ENCODE measurements around the gene ZNF681.
"Not testable (repeated sequence)": the region's sequence is repeated elsewhere in the genome, so short reads cannot be mapped to it uniquely, and the experiment has no call there.

The ZNF681 gene

GRCh38 chr19:23784274-23784673 is 25.6 kb upstream of the ZNF681 start:
- H3K27me3 ChIP-seq (replicated peaks in 2 of 5; ENCODE audit: control insufficient read depth in 4 of 5, insufficient read depth in 5 of 5, low read length in 4 of 5), result no peaks in the 10 kb centered on the region
- H3K4me3 ChIP-seq (ENCODE audit: control insufficient read depth in 1 of 7, extremely low read depth in 1 of 7, insufficient read depth in 4 of 7, low read depth in 2 of 7, low read length in 6 of 7), result no peak overlapping the region
- DNase-seq, result no peak
- WGBS (ENCODE audit: insufficient coverage), result 100% methylated on average over 1 of the region's 2 CpGs
- H3K27ac ChIP-seq (ENCODE audit: insufficient read depth in 1 of 2, low read depth in 1 of 2, low read length in 2 of 2, poor library complexity in 1 of 2, severe bottlenecking in 2 of 2), result no peak overlapping the region
- POLR2A ChIA-PET, result no interaction called here
- H3K4me1 ChIP-seq (ENCODE audit: control extremely low read depth in 1 of 4, control insufficient read depth in 4 of 4, insufficient read depth in 4 of 4, low read length in 3 of 4), result no peaks in the 10 kb centered on the region
- H3K36me3 ChIP-seq (ENCODE audit: control insufficient read depth in 4 of 4, insufficient read depth in 4 of 4, low read length in 3 of 4), result peaks cover 3 to 78% (median 34%) of the 10 kb centered on the region in 4 experiments
- peaks cover 0 to 36% (median 8%) of the 10 kb centered on the region in 5 experiments for H3K9me3 ChIP-seq (ENCODE audit: control extremely low read depth in 1 of 5, control insufficient read depth in 4 of 5, insufficient read depth in 2 of 5, low read depth in 1 of 5, low read length in 4 of 5)
- CTCF ChIA-PET, result no interaction called here

GRCh38 chr19:23783636-23784035 is 24.9 kb upstream of the ZNF681 start:
- Histone ChIP-seq H3K4me1 (ENCODE audit: control extremely low read depth in 1 of 4, control insufficient read depth in 4 of 4, insufficient read depth in 4 of 4, low read length in 3 of 4) (no peaks in the 10 kb centered on the region), H3K27ac (ENCODE audit: insufficient read depth in 1 of 2, low read depth in 1 of 2, low read length in 2 of 2, poor library complexity in 1 of 2, severe bottlenecking in 2 of 2) (no peak overlapping the region), H3K4me3 (ENCODE audit: control insufficient read depth in 1 of 7, extremely low read depth in 1 of 7, insufficient read depth in 4 of 7, low read depth in 2 of 7, low read length in 6 of 7) (no peak overlapping the region), H3K9me3 (ENCODE audit: control extremely low read depth in 1 of 5, control insufficient read depth in 4 of 5, insufficient read depth in 2 of 5, low read depth in 1 of 5, low read length in 4 of 5) (peaks cover 0 to 37% (median 8%) of the 10 kb centered on the region in 5 experiments), H3K27me3 (replicated peaks in 2 of 5; ENCODE audit: control insufficient read depth in 4 of 5, insufficient read depth in 5 of 5, low read length in 4 of 5) (no peaks in the 10 kb centered on the region), H3K36me3 (ENCODE audit: control insufficient read depth in 4 of 4, insufficient read depth in 4 of 4, low read length in 3 of 4) (peaks cover 5 to 78% (median 35%) of the 10 kb centered on the region in 4 experiments)
- DNase-seq, result no peak
- WGBS (ENCODE audit: insufficient coverage), result 0% methylated on average over 1 of the region's 1 CpG
- CTCF ChIA-PET, result no interaction called here
- POLR2A ChIA-PET, result no interaction called here

GRCh38 chr19:23779645-23780044 is 21.0 kb upstream of the ZNF681 start:
- no peaks in the 10 kb centered on the region for H3K4me1 ChIP-seq (ENCODE audit: control extremely low read depth in 1 of 4, control insufficient read depth in 4 of 4, insufficient read depth in 4 of 4, low read length in 3 of 4)
- H3K9me3 ChIP-seq (ENCODE audit: control extremely low read depth in 1 of 5, control insufficient read depth in 4 of 5, insufficient read depth in 2 of 5, low read depth in 1 of 5, low read length in 4 of 5), result peaks cover 0 to 58% (median 15%) of the 10 kb centered on the region in 5 experiments
- H3K4me3 ChIP-seq (ENCODE audit: control insufficient read depth in 1 of 7, extremely low read depth in 1 of 7, insufficient read depth in 4 of 7, low read depth in 2 of 7, low read length in 6 of 7), result no peak overlapping the region
- DNase-seq, result no peak
- POLR2A ChIA-PET, result no interaction called here
- CTCF ChIA-PET, result no interaction called here
- no peaks in the 10 kb centered on the region for H3K27me3 ChIP-seq (replicated peaks in 2 of 5; ENCODE audit: control insufficient read depth in 4 of 5, insufficient read depth in 5 of 5, low read length in 4 of 5)
- peaks cover 11 to 85% (median 43%) of the 10 kb centered on the region in 4 experiments for H3K36me3 ChIP-seq (ENCODE audit: control insufficient read depth in 4 of 4, insufficient read depth in 4 of 4, low read length in 3 of 4)
- 99% methylated on average over 7 of the region's 7 CpGs for WGBS (ENCODE audit: insufficient coverage)
- H3K27ac ChIP-seq (ENCODE audit: insufficient read depth in 1 of 2, low read depth in 1 of 2, low read length in 2 of 2, poor library complexity in 1 of 2, severe bottlenecking in 2 of 2), result no peak overlapping the region

- H3K36me3 ChIP-seq (ENCODE audit: control insufficient read depth in 4 of 4, insufficient read depth in 4 of 4, low read length in 3 of 4), result peaks cover 13 to 78% (median 41%) of the 10 kb centered on the region in 4 experiments
- no peak overlapping the region for H3K4me3 ChIP-seq (ENCODE audit: control insufficient read depth in 1 of 7, extremely low read depth in 1 of 7, insufficient read depth in 4 of 7, low read depth in 2 of 7, low read length in 6 of 7)
- no peaks in the 10 kb centered on the region for H3K4me1 ChIP-seq (ENCODE audit: control extremely low read depth in 1 of 4, control insufficient read depth in 4 of 4, insufficient read depth in 4 of 4, low read length in 3 of 4)
- ChIA-PET CTCF (no interaction called here), POLR2A (no interaction called here)
- no peak overlapping the region for H3K27ac ChIP-seq (ENCODE audit: insufficient read depth in 1 of 2, low read depth in 1 of 2, low read length in 2 of 2, poor library complexity in 1 of 2, severe bottlenecking in 2 of 2)
- no peak for DNase-seq
- H3K9me3 ChIP-seq (ENCODE audit: control extremely low read depth in 1 of 5, control insufficient read depth in 4 of 5, insufficient read depth in 2 of 5, low read depth in 1 of 5, low read length in 4 of 5), result peaks cover 0 to 52% (median 15%) of the 10 kb centered on the region in 5 experiments
- no peaks in the 10 kb centered on the region for H3K27me3 ChIP-seq (replicated peaks in 2 of 5; ENCODE audit: control insufficient read depth in 4 of 5, insufficient read depth in 5 of 5, low read length in 4 of 5)
- 96% methylated on average over 5 of the region's 5 CpGs for WGBS (ENCODE audit: insufficient coverage)
Measured at GRCh38 chr19:23778566-23778965, 19.9 kb upstream of the ZNF681 start.

- H3K27ac ChIP-seq (ENCODE audit: insufficient read depth in 1 of 2, low read depth in 1 of 2, low read length in 2 of 2, poor library complexity in 1 of 2, severe bottlenecking in 2 of 2); H3K4me3 ChIP-seq (ENCODE audit: control insufficient read depth in 1 of 7, extremely low read depth in 1 of 7, insufficient read depth in 4 of 7, low read depth in 2 of 7, low read length in 6 of 7); DNase-seq; H3K27me3 ChIP-seq (replicated peaks in 2 of 5; ENCODE audit: control insufficient read depth in 4 of 5, insufficient read depth in 5 of 5, low read length in 4 of 5); CTCF ChIA-PET; H3K4me1 ChIP-seq (ENCODE audit: control extremely low read depth in 1 of 4, control insufficient read depth in 4 of 4, insufficient read depth in 4 of 4, low read length in 3 of 4); POLR2A ChIA-PET: not testable (repeated sequence)
- peaks cover 0 to 49% (median 15%) of the 10 kb centered on the region in 5 experiments for H3K9me3 ChIP-seq (ENCODE audit: control extremely low read depth in 1 of 5, control insufficient read depth in 4 of 5, insufficient read depth in 2 of 5, low read depth in 1 of 5, low read length in 4 of 5)
- peaks cover 13 to 73% (median 39%) of the 10 kb centered on the region in 4 experiments for H3K36me3 ChIP-seq (ENCODE audit: control insufficient read depth in 4 of 4, insufficient read depth in 4 of 4, low read length in 3 of 4)
- WGBS (ENCODE audit: insufficient coverage), result 100% methylated on average over 5 of the region's 6 CpGs
Measured at GRCh38 chr19:23778036-23778435, 19.3 kb upstream of the ZNF681 start.

- H3K4me1 ChIP-seq (ENCODE audit: control extremely low read depth in 1 of 4, control insufficient read depth in 4 of 4, insufficient read depth in 4 of 4, low read length in 3 of 4), result no peaks in the 10 kb centered on the region
- POLR2A ChIA-PET, result no interaction called here
- CTCF ChIA-PET, result no interaction called here
- peaks cover 13 to 72% (median 36%) of the 10 kb centered on the region in 4 experiments for H3K36me3 ChIP-seq (ENCODE audit: control insufficient read depth in 4 of 4, insufficient read depth in 4 of 4, low read length in 3 of 4)
- DNase-seq, result no peak
- H3K9me3 ChIP-seq (ENCODE audit: control extremely low read depth in 1 of 5, control insufficient read depth in 4 of 5, insufficient read depth in 2 of 5, low read depth in 1 of 5, low read length in 4 of 5), result peaks cover 0 to 44% (median 15%) of the 10 kb centered on the region in 5 experiments
- H3K27me3 ChIP-seq (replicated peaks in 2 of 5; ENCODE audit: control insufficient read depth in 4 of 5, insufficient read depth in 5 of 5, low read length in 4 of 5), result no peaks in the 10 kb centered on the region
- no peak overlapping the region for H3K27ac ChIP-seq (ENCODE audit: insufficient read depth in 1 of 2, low read depth in 1 of 2, low read length in 2 of 2, poor library complexity in 1 of 2, severe bottlenecking in 2 of 2)
- no peak overlapping the region for H3K4me3 ChIP-seq (ENCODE audit: control insufficient read depth in 1 of 7, extremely low read depth in 1 of 7, insufficient read depth in 4 of 7, low read depth in 2 of 7, low read length in 6 of 7)
- WGBS (ENCODE audit: insufficient coverage), result 100% methylated on average over 1 of the region's 3 CpGs
Measured at GRCh38 chr19:23777216-23777615, 18.5 kb upstream of the ZNF681 start.

GRCh38 chr19:23776507-23777205 is 18.0 kb upstream of the ZNF681 start:
- no peaks in the 10 kb centered on the region for H3K4me1 ChIP-seq (ENCODE audit: control extremely low read depth in 1 of 4, control insufficient read depth in 4 of 4, insufficient read depth in 4 of 4, low read length in 3 of 4)
- DNase-seq, result no peak
- peaks cover 13 to 70% (median 36%) of the 10 kb centered on the region in 4 experiments for H3K36me3 ChIP-seq (ENCODE audit: control insufficient read depth in 4 of 4, insufficient read depth in 4 of 4, low read length in 3 of 4)
- H3K4me3 ChIP-seq (ENCODE audit: control insufficient read depth in 1 of 7, extremely low read depth in 1 of 7, insufficient read depth in 4 of 7, low read depth in 2 of 7, low read length in 6 of 7), result no peak overlapping the region
- POLR2A ChIA-PET, result no interaction called here
- CTCF ChIA-PET, result no interaction called here
- H3K27ac ChIP-seq (ENCODE audit: insufficient read depth in 1 of 2, low read depth in 1 of 2, low read length in 2 of 2, poor library complexity in 1 of 2, severe bottlenecking in 2 of 2), result no peak overlapping the region
- no peaks in the 10 kb centered on the region for H3K27me3 ChIP-seq (replicated peaks in 2 of 5; ENCODE audit: control insufficient read depth in 4 of 5, insufficient read depth in 5 of 5, low read length in 4 of 5)
- H3K9me3 ChIP-seq (ENCODE audit: control extremely low read depth in 1 of 5, control insufficient read depth in 4 of 5, insufficient read depth in 2 of 5, low read depth in 1 of 5, low read length in 4 of 5), result peaks cover 0 to 41% (median 15%) of the 10 kb centered on the region in 5 experiments
- 100% methylated on average over 2 of the region's 2 CpGs for WGBS (ENCODE audit: insufficient coverage)
